K562 (cell line): Measurements from ENCODE around the gene LGALS3BP. TPM values are rescaled to one million over a fixed set of nuclear protein-coding genes. Genes with fewer than 3 reads are reported as not detected.

Experiments
- ATAC-seq: fragments of 200-7000 bp; cut with Tn5 transposase; 3 replicates; pipeline ENCODE4 v1.9.1; 2020; ENCODE audit warnings: moderate library complexity
- BruUV-seq: library from RNA; stranded (reverse); fragments of 400-500 nt; replicated peaks from 2 replicates; lab custom pipeline; 2021; lab: Mats Ljungman, UMichigan
- CTCF ChIA-PET: fragments of 300-600 bp; formaldehyde crosslinking; extraction: SDS; loops from one replicate; lab custom pipeline; 2021; ENCODE audit warnings: low intra/inter-chr PET ratio; lab: Yijun Ruan, JAX
- POLR2A ChIA-PET: fragments of 300-600, 350-650 bp; sonication (Branson Sonifier 250); formaldehyde crosslinking; extraction: SDS; loops from one replicate; lab custom pipeline; 2021; ENCODE audit warnings: antibody characterized with exemption, inconsistent platforms; lab: Yijun Ruan, JAX
- DNase-seq, 4 experiments: peaks; one replicate each; pipeline versions ENCODE4 v3.0.0 to v3.0.0-alpha.2; 2011 to 2018; ENCODE audit warnings: low spot score in 3 of 4, mixed read lengths in 3 of 4; ENCODE audit errors: extremely low read depth in 1 of 4
- FAIRE-seq: peaks from 2 replicates; lab custom pipeline; 2011; peaks lifted over from hg19 to GRCh38; lab: Jason Lieb, UNC
- H2AFZ ChIP-seq: 2 replicates; pipeline ENCODE4 v1.6.0; 2011; ENCODE audit warnings: low read depth, low read length, control low read depth, inconsistent platforms
- H3K27ac ChIP-seq: fragments of 200-600 bp; 3 replicates; pipeline ENCODE4 v1.8.0; 2011; ENCODE audit warnings: low read depth, mild to moderate bottlenecking, control low read depth, inconsistent platforms, low read length, moderate library complexity, mixed read lengths; ENCODE audit errors: extremely low read depth
- H3K27me3 ChIP-seq, 2 experiments: fragments of 300-600 bp in 1 of 2; 2 replicates in 1 of 2; 3 replicates in 1 of 2; pipeline versions ENCODE4 v1.6.0 to v1.8.0; 2011; ENCODE audit warnings: inconsistent platforms in 2 of 2, low read length in 2 of 2, mild to moderate bottlenecking in 1 of 2, mixed read lengths in 1 of 2, moderate library complexity in 1 of 2; ENCODE audit not compliant: control insufficient read depth in 2 of 2, insufficient read depth in 2 of 2
- H3K36me3 ChIP-seq: fragments of 300-600 bp; 3 replicates; pipeline ENCODE4 v1.8.0; 2011; ENCODE audit warnings: mild to moderate bottlenecking, low read length, inconsistent platforms; ENCODE audit not compliant: control insufficient read depth, insufficient read depth
- H3K4me1 ChIP-seq, 2 experiments: fragments of 200-600 bp in 1 of 2; replicated peaks in 1 of 2; 2 replicates in 1 of 2; 3 replicates in 1 of 2; pipeline versions ENCODE4 v1.5.1 to v1.8.0; 2011; ENCODE audit warnings: inconsistent platforms in 2 of 2, low read length in 2 of 2, mild to moderate bottlenecking in 1 of 2, mixed read lengths in 1 of 2, moderate library complexity in 1 of 2; ENCODE audit not compliant: control insufficient read depth in 2 of 2, insufficient read depth in 2 of 2
- H3K4me2 ChIP-seq: 2 replicates; pipeline ENCODE4 v1.6.1; 2011; ENCODE audit warnings: low read length, control low read depth, inconsistent platforms, mixed read lengths; ENCODE audit not compliant: insufficient read depth
- H3K4me3 ChIP-seq: fragments of 200-600 bp; sonication (generic), shearing (Covaris generic); 2 replicates; pipeline ENCODE4 v1.5.1; 2016; ENCODE audit warnings: control low read depth, inconsistent platforms
- H3K79me2 ChIP-seq: fragments of 200-600 bp; 3 replicates; pipeline ENCODE4 v1.8.0; 2011; ENCODE audit warnings: low read length, inconsistent platforms; ENCODE audit not compliant: control insufficient read depth, insufficient read depth
- H3K9ac ChIP-seq, 2 experiments: 2 replicates each; pipeline versions ENCODE4 v1.6.0 to v1.6.1; 2011; ENCODE audit warnings: low read depth in 2 of 2, low read length in 2 of 2, control low read depth in 1 of 2, inconsistent platforms in 1 of 2, mild to moderate bottlenecking in 1 of 2, mixed read lengths in 1 of 2; ENCODE audit not compliant: insufficient read depth in 1 of 2
- H3K9me1 ChIP-seq: one replicate; pipeline ENCODE4 v1.6.0; 2011; ENCODE audit warnings: inconsistent platforms, mild to moderate bottlenecking, low read length, moderate library complexity; ENCODE audit not compliant: control insufficient read depth, insufficient read depth
- H3K9me3 ChIP-seq: replicated peaks from 2 replicates; pipeline ENCODE4 v1.5.1; 2011; ENCODE audit warnings: low read depth, low read length, inconsistent platforms; ENCODE audit not compliant: control insufficient read depth, insufficient read depth
- H4K20me1 ChIP-seq: replicated peaks from 2 replicates; pipeline ENCODE4 v1.6.1; 2011; ENCODE audit warnings: low read length, inconsistent platforms, mixed read lengths; ENCODE audit not compliant: control insufficient read depth, insufficient read depth
- CBFA2T2 ChIP-seq: fragments of 450-650 bp; conservative IDR thresholded peaks from 2 replicates; pipeline ENCODE4 v1.6.1; 2017; ENCODE audit warnings: mild to moderate bottlenecking
- ILK ChIP-seq: fragments of 450-650 bp; IDR thresholded peaks from 2 replicates; pipeline ENCODE4 v1.6.1; 2016; ENCODE audit warnings: missing genetic modification characterization, low read depth, mild to moderate bottlenecking, missing compliant biosample characterization, moderate library complexity, borderline replicate concordance
- THRAP3 ChIP-seq: fragments of 450-650 bp; IDR thresholded peaks from 2 replicates; pipeline ENCODE4 v1.6.1; 2016; ENCODE audit warnings: mild to moderate bottlenecking, inconsistent platforms, borderline replicate concordance
- ZNF12 ChIP-seq: sonication (generic); formaldehyde crosslinking; IDR thresholded peaks from 2 replicates; pipeline ENCODE4 v1.4.0; 2020; ENCODE audit warnings: mild to moderate bottlenecking, missing genetic modification reagents
- WGBS: fragments of 100-300 bp; shearing (Covaris generic); methylation state at CpG from one replicate; pipeline ENCODE4 v1.1.6; 2016; ENCODE audit warnings: low coverage, mixed read lengths; ENCODE audit not compliant: insufficient coverage; ENCODE audit errors: missing lambda C conversion rate; 5-methylcytosine and 5-hydroxymethylcytosine counted together
- in situ Hi-C: fragments of 300-500 bp; cut with MboI; formaldehyde crosslinking; loops from 4 replicates; pipeline ENCODE4 v1.15.0; 2018; ENCODE audit warnings: inconsistent platforms, mixed read lengths
- intact Hi-C: fragments of 100-400 bp; cut with micrococcal nuclease; formaldehyde crosslinking; loops from 2 replicates; pipeline ENCODE4 v1.14.2; 2022
- polyA plus RNA-seq, 8 experiments: library from polyadenylated mRNA; depleted of rRNA in 4 of 8; stranded (reverse) in 5 of 8; unstranded in 3 of 8; fragments of >200 nt; fragmentation: Nextera tagmentation in 2 of 8; fragmentation: Illumina TruSeq in 1 of 8; extraction: Ambion mirVana in 2 of 8; extraction: Trizol in 1 of 8; gene quantifications; 2 replicates each; pipeline versions ENCODE4 v1.2.1 to v1.2.3, GENCODE V29; 2011 to 2014; ENCODE audit warnings: inconsistent platforms in 1 of 8, missing spikeins in 1 of 8
- total RNA-seq, 7 experiments: library from RNA; depleted of rRNA in 6 of 7; stranded (reverse); fragments of >200 nt in 6 of 7; fragmentation: Illumina TruSeq in 2 of 7; extraction: Trizol in 2 of 7; gene quantifications; 2 replicates each; pipeline versions ENCODE4 v1.2.1 to v1.2.3, GENCODE V29; 2011 to 2021; ENCODE audit warnings: low replicate concordance in 1 of 7
- TF ChIP-seq, protein P1 (sequence below), 3 experiments: IDR thresholded peaks in 2 of 3; conservative IDR thresholded peaks in 1 of 3; 2 replicates each; pipeline ENCODE4 v1.5.1; 2011 to 2012; ENCODE audit warnings: low read length in 3 of 3, mild to moderate bottlenecking in 3 of 3, control low read depth in 2 of 3, improper control_type of control experiment in 1 of 3, inconsistent platforms in 1 of 3, low read depth in 1 of 3, mixed read lengths in 1 of 3, moderate library complexity in 1 of 3; ENCODE audit not compliant: insufficient read depth in 2 of 3
- TF ChIP-seq, protein P2 (sequence below): fragments of 250-450 bp; sonication (Bioruptor Pico); IDR thresholded peaks from 2 replicates; pipeline ENCODE4 v1.5.0; 2020; ENCODE audit warnings: mild to moderate bottlenecking

LGALS3BP gene
- total and polyA plus RNA-seq, 9 of the 15 experiments (the other 6 are each of a cell fraction or from before 2014, with no cell fraction given) = 0.39 to 5.3 (median 3.2) TPM

DNA sequence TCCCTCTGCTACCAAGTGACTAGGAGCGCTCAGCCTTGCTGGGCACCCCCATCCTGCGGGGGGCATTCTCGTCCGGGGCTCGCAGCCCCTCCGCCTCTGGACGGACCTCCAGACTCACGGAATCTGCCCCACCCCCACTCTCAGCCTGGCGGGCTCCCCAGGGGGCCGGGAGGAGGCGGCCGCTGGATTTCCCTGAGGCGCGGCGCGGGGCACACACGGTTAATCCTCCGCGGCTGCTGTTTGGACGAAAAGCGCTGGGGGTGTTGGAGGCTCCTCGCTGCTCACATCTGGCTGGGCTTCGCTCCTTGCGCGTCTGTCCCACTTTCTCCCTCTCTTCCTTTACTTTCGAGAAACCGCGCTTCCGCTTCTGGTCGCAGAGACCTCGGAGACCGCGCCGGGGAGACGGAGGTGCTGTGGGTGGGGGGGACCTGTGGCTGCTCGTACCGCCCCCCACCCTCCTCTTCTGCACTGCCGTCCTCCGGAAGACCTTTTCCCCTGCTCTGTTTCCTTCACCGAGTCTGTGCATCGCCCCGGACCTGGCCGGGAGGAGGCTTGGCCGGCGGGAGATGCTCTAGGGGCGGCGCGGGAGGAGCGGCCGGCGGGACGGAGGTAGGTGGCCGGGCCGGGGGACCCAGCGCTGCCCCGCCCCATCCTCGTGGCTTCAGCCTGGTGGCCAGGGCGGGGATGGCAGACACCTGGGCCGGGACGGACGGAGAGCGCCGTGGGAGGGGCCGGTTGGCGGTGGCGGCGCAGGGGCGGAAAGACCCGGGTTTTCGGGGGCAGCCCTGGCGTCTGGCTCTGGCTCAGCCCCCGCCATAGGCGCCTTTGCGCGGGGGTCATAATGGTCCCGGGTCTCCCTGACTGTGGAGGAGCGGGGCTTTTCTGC lies 44.4 kb upstream of the LGALS3BP start, which contains the start of gene C1QTNF1:
Gene C1QTNF1 (plus strand): TSS at position 284 of the 886 bp plus-strand sequence. CDS start 19,800 bp downstream, outside the sequence.
- CTCF ChIA-PET = no interaction called here
- intact Hi-C loops = no loop called here
- FAIRE-seq = no peak
- Histone ChIP-seq H3K27ac (no peak within 1 kb of the TSS), H3K79me2 (no peaks in the 10 kb centered on the region), H2AFZ (no peak within 1 kb of the TSS), H3K9ac (no peak within 1 kb of the TSS), H3K27me3 (peaks cover 60 to 75% of the 10 kb centered on the region in 2 experiments), H3K4me2 (no peak within 1 kb of the TSS), H3K4me3 (no peak within 1 kb of the TSS), H4K20me1 (peaks cover 4% of the 10 kb centered on the region; the same call in 1 of the 2 replicates), H3K4me1 (peaks cover 9 to 28% of the 10 kb centered on the region in 2 experiments), H3K9me3 (no peaks in the 10 kb centered on the region), H3K9me1 (no peaks in the 10 kb centered on the region), H3K36me3 (no peaks in the 10 kb centered on the region)
- 9% methylated on average over 37 of the region's 77 CpGs for WGBS
- POLR2A ChIA-PET = interaction anchor here (0.6 kb wide), 1 partner anchor 642 kb away, joined by 3 read pairs; no protein-coding TSS in a partner anchor
- TF ChIP-seq, protein P1, sequence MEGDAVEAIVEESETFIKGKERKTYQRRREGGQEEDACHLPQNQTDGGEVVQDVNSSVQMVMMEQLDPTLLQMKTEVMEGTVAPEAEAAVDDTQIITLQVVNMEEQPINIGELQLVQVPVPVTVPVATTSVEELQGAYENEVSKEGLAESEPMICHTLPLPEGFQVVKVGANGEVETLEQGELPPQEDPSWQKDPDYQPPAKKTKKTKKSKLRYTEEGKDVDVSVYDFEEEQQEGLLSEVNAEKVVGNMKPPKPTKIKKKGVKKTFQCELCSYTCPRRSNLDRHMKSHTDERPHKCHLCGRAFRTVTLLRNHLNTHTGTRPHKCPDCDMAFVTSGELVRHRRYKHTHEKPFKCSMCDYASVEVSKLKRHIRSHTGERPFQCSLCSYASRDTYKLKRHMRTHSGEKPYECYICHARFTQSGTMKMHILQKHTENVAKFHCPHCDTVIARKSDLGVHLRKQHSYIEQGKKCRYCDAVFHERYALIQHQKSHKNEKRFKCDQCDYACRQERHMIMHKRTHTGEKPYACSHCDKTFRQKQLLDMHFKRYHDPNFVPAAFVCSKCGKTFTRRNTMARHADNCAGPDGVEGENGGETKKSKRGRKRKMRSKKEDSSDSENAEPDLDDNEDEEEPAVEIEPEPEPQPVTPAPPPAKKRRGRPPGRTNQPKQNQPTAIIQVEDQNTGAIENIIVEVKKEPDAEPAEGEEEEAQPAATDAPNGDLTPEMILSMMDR (IDR thresholded peaks at IDR 0.05 in 2 of 3, conservative IDR thresholded peaks at IDR 0.05 in 1 of 3; ENCODE audit: insufficient read depth in 2 of 3, low read depth in 1 of 3, low read length in 3 of 3) = 0 out of 6 replicates have a peak, but pooled peaks of 1 of the 3 experiments have one; percentile 14
- no peak for TF ChIP-seq CBFA2T2
- TF ChIP-seq, protein P2, sequence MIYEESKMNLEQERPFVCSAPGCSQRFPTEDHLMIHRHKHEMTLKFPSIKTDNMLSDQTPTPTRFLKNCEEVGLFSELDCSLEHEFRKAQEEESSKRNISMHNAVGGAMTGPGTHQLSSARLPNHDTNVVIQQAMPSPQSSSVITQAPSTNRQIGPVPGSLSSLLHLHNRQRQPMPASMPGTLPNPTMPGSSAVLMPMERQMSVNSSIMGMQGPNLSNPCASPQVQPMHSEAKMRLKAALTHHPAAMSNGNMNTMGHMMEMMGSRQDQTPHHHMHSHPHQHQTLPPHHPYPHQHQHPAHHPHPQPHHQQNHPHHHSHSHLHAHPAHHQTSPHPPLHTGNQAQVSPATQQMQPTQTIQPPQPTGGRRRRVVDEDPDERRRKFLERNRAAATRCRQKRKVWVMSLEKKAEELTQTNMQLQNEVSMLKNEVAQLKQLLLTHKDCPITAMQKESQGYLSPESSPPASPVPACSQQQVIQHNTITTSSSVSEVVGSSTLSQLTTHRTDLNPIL (CRISPR knock-in tag) = no peak
- TF ChIP-seq THRAP3 = no peak
- TF ChIP-seq ILK = no peak
- TF ChIP-seq ZNF12 (CRISPR knock-in tag) = no peak
- DNase-seq = peak in 2 of 4 experiments; percentile 68 to 71
- in situ Hi-C loops = no loop called here
- BruUV-seq = no TSS peak
- ATAC-seq = peak; percentile 67
